Skeletal muscle tissue (tissue), 4 donors: Measurements from ENCODE around the gene ZNF304. TPM values are rescaled to one million over a fixed set of nuclear protein-coding genes. Genes with fewer than 3 reads are reported as not detected.

ENCODE experiments used
- H3K27ac ChIP-seq: one replicate; pipeline ENCODE4 v1.7.0; 2013; ENCODE audit warnings: mild to moderate bottlenecking, low read depth, low read length, inconsistent platforms
- H3K27me3 ChIP-seq, 3 donors: one replicate each; pipeline ENCODE4 v1.7.0; 2013; ENCODE audit warnings: low read length in 3 of 3; ENCODE audit not compliant: control insufficient read depth in 3 of 3, insufficient read depth in 3 of 3
- H3K36me3 ChIP-seq, 3 donors: one replicate each; pipeline ENCODE4 v1.7.0; 2013; ENCODE audit warnings: low read length in 3 of 3; ENCODE audit not compliant: control insufficient read depth in 3 of 3, insufficient read depth in 3 of 3
- H3K4me1 ChIP-seq, 3 donors: one replicate each; pipeline ENCODE4 v1.7.0; 2013; ENCODE audit warnings: low read length in 3 of 3, mild to moderate bottlenecking in 3 of 3; ENCODE audit not compliant: control insufficient read depth in 3 of 3, insufficient read depth in 3 of 3
- H3K4me3 ChIP-seq, 3 donors: one replicate each; pipeline ENCODE4 v1.7.0; 2013; ENCODE audit warnings: low read length in 3 of 3
- H3K9ac ChIP-seq, 3 donors: one replicate each; pipeline ENCODE4 v1.7.0; 2013; ENCODE audit warnings: low read length in 3 of 3, mild to moderate bottlenecking in 3 of 3, moderate library complexity in 2 of 3, low read depth in 1 of 3
- H3K9me3 ChIP-seq, 3 donors: one replicate each; pipeline ENCODE4 v1.7.0; 2013; ENCODE audit warnings: low read length in 3 of 3; ENCODE audit not compliant: control insufficient read depth in 3 of 3
- total RNA-seq: library from RNA; depleted of rRNA; stranded (reverse); fragments of >200 nt; gene quantifications from one replicate; pipeline ENCODE4 v1.2.3, GENCODE V29; 2014
- donor health status: Osteomylitis.

The ZNF304 gene
- total RNA-seq, 1 donor from 2014 or later = 16.2 TPM

GRCh38 chr19:57320180-57321084 lies 30.6 kb upstream of the ZNF304 start, which contains the start of gene ZNF543:
Gene ZNF543, plus strand, starts transcription at chr19:57320472. Its CDS starts 382 bp downstream, at chr19:57320854.
- Histone ChIP-seq H3K4me3 (peak within 1 kb of the TSS; percentile 84 to 91 (median 88)), H3K36me3 (peaks cover 20 to 22% (median 20%) of the 10 kb centered on the region in 3 donors), H3K27ac (peak within 1 kb of the TSS; percentile 91), H3K9ac (peak within 1 kb of the TSS; percentile 95 to 98 (median 96)), H3K27me3 (no peaks in the 10 kb centered on the region), H3K4me1 (peaks cover 17 to 25% (median 22%) of the 10 kb centered on the region in 3 donors), H3K9me3 (no peaks in the 10 kb centered on the region)

GRCh38 chr19:57321116-57321515 lies 30.0 kb upstream of the ZNF304 start:
- H3K27ac ChIP-seq = peak overlapping the region; percentile 91
- peak overlapping the region; percentile 95 to 98 (median 96) for H3K9ac ChIP-seq
- H3K36me3 ChIP-seq = peaks cover 26 to 27% (median 26%) of the 10 kb centered on the region in 3 donors
- H3K4me3 ChIP-seq = peak overlapping the region; percentile 84 to 91 (median 88)
- no peaks in the 10 kb centered on the region for H3K27me3 ChIP-seq
- peaks cover 0 to 2% (median 0%) of the 10 kb centered on the region in 3 donors for H3K9me3 ChIP-seq
- peaks cover 17 to 25% (median 22%) of the 10 kb centered on the region in 3 donors for H3K4me1 ChIP-seq

- peak overlapping the region in 2 of 3 donors; percentile 95 to 98 for H3K9ac ChIP-seq
- no peaks in the 10 kb centered on the region for H3K27me3 ChIP-seq
- H3K9me3 ChIP-seq = peaks cover 0 to 4% (median 0%) of the 10 kb centered on the region in 3 donors
- H3K27ac ChIP-seq = no peak overlapping the region
- peaks cover 17 to 25% (median 22%) of the 10 kb centered on the region in 3 donors for H3K4me1 ChIP-seq
- peaks cover 31% of the 10 kb centered on the region in 3 donors for H3K36me3 ChIP-seq
- H3K4me3 ChIP-seq = peak overlapping the region; percentile 8 to 91 (median 84)
These were observed 29.3 kb upstream of the ZNF304 start for GRCh38 chr19:57321751-57322150.

- Histone ChIP-seq H3K4me1 (peaks cover 15 to 22% (median 20%) of the 10 kb centered on the region in 3 donors), H3K27ac (no peak overlapping the region), H3K27me3 (no peaks in the 10 kb centered on the region), H3K4me3 (no peak overlapping the region), H3K36me3 (peaks cover 48 to 57% (median 57%) of the 10 kb centered on the region in 3 donors), H3K9ac (no peak overlapping the region), H3K9me3 (peaks cover 4 to 13% (median 10%) of the 10 kb centered on the region in 3 donors)
These were observed 26.1 kb upstream of the ZNF304 start for GRCh38 chr19:57324992-57325391.

GRCh38 chr19:57327993-57328392 lies 23.1 kb upstream of the ZNF304 start:
- peaks cover 0 to under 1% (median 0%) of the 10 kb centered on the region in 3 donors for H3K4me1 ChIP-seq
- H3K4me3 ChIP-seq = no peak overlapping the region
- no peak overlapping the region for H3K9ac ChIP-seq
- no peak overlapping the region for H3K27ac ChIP-seq
- H3K36me3 ChIP-seq = peaks cover 48 to 61% (median 57%) of the 10 kb centered on the region in 3 donors
- H3K9me3 ChIP-seq = peaks cover 4 to 13% (median 10%) of the 10 kb centered on the region in 3 donors
- H3K27me3 ChIP-seq = no peaks in the 10 kb centered on the region

- Histone ChIP-seq H3K36me3 (peaks cover under 1 to 6% (median 1%) of the 10 kb centered on the region in 3 donors), H3K9ac (no peak overlapping the region), H3K4me1 (peaks cover 3 to 11% (median 9%) of the 10 kb centered on the region in 3 donors), H3K9me3 (no peaks in the 10 kb centered on the region), H3K27ac (no peak overlapping the region), H3K4me3 (no peak overlapping the region), H3K27me3 (no peaks in the 10 kb centered on the region)
These were observed 16.9 kb upstream of the ZNF304 start for GRCh38 chr19:57334191-57334590.

GRCh38 chr19:57338877-57339276 lies 12.2 kb upstream of the ZNF304 start:
- peaks cover 3 to 11% (median 9%) of the 10 kb centered on the region in 3 donors for H3K4me1 ChIP-seq
- H3K36me3 ChIP-seq = no peaks in the 10 kb centered on the region
- peak overlapping the region in 2 of 3 donors; percentile 13 to 41 for H3K9ac ChIP-seq
- peak overlapping the region; percentile 10 to 49 (median 16) for H3K4me3 ChIP-seq
- no peaks in the 10 kb centered on the region for H3K27me3 ChIP-seq
- H3K27ac ChIP-seq = peak overlapping the region; percentile 84
- no peaks in the 10 kb centered on the region for H3K9me3 ChIP-seq

GRCh38 chr19:57342582-57342981 lies 8.5 kb upstream of the ZNF304 start:
- Histone ChIP-seq H3K27me3 (no peaks in the 10 kb centered on the region), H3K36me3 (no peaks in the 10 kb centered on the region), H3K4me3 (no peak overlapping the region), H3K9me3 (no peaks in the 10 kb centered on the region), H3K27ac (no peak overlapping the region), H3K9ac (no peak overlapping the region), H3K4me1 (peaks cover 3 to 11% (median 9%) of the 10 kb centered on the region in 3 donors)

- H3K9ac ChIP-seq = no peak overlapping the region
- no peak overlapping the region for H3K4me3 ChIP-seq
- peaks cover 2 to 10% (median 3%) of the 10 kb centered on the region in 3 donors for H3K36me3 ChIP-seq
- no peaks in the 10 kb centered on the region for H3K27me3 ChIP-seq
- H3K4me1 ChIP-seq = peaks cover 16 to 20% (median 19%) of the 10 kb centered on the region in 3 donors
- peaks cover 0 to 1% (median 0%) of the 10 kb centered on the region in 3 donors for H3K9me3 ChIP-seq
- H3K27ac ChIP-seq = no peak overlapping the region
These were observed 2.9 kb upstream of the ZNF304 start for GRCh38 chr19:57348136-57348535.
